ENCODE data around the gene PPP5C. TPM values are rescaled to one million over a fixed set of nuclear protein-coding genes. Genes with fewer than 3 reads are reported as not detected.

Gene PPP5C
- total RNA-seq, 1 experiment from 2014 or later: 79.9 TPM

GRCh38 chr19:46406976-46407375 is 60.1 kb downstream of the PPP5C start:
- CTCF ChIA-PET: no interaction called here
- H3K9me2 ChIP-seq (replicated peaks; ENCODE audit: low read length): no peaks in the 10 kb centered on the region
- no TSS peak for BruUV-seq (replicated peaks)
- no peaks in the 10 kb centered on the region for H3K79me2 ChIP-seq (ENCODE audit: low read length)
- H3K27ac ChIP-seq (ENCODE audit: low read length): no peak overlapping the region
- H3K9me3 ChIP-seq (ENCODE audit: low read length): no peaks in the 10 kb centered on the region
- intact Hi-C loops (cut with micrococcal nuclease): loop anchor here (10.0 kb wide), 1 partner anchor 108 kb away; no protein-coding TSS in a partner anchor
- TF ChIP-seq EZH2phosphoT487 (IDR thresholded peaks at IDR 0.05; ENCODE audit: borderline replicate concordance, low read length): no peak
- TF ChIP-seq CTCF (conservative IDR thresholded peaks at IDR 0.05; ENCODE audit: low read depth, low read length): no peak
- TF ChIP-seq EZH2 (IDR thresholded peaks at IDR 0.05; ENCODE audit: low read length, unreplicated experiment): no peak
- H3K4me1 ChIP-seq (ENCODE audit: insufficient read depth, low read length): 0 out of 2 replicates have a peak, but pooled peaks cover 4% of the 10 kb centered on the region
- no peaks in the 10 kb centered on the region for H3F3A ChIP-seq (ENCODE audit: low read length, unreplicated experiment)
- H3K4me2 ChIP-seq (ENCODE audit: low read length): no peak overlapping the region
- ATAC-seq: no peak
- no peak overlapping the region for H3K9ac ChIP-seq (ENCODE audit: low read length)
- no peak overlapping the region for H3K4me3 ChIP-seq (ENCODE audit: low read length)
- no peak overlapping the region for H2AFZ ChIP-seq (ENCODE audit: low read length)
- H3K36me3 ChIP-seq (ENCODE audit: low read depth, low read length): no peaks in the 10 kb centered on the region
- no peaks in the 10 kb centered on the region for H4K20me1 ChIP-seq (ENCODE audit: low read length)
- POLR2A ChIA-PET (ENCODE audit: unreplicated experiment): no interaction called here
- DNase-seq: no peak
- H3K27me3 ChIP-seq (ENCODE audit: low read length): no peaks in the 10 kb centered on the region

- TF ChIP-seq EZH2phosphoT487 (IDR thresholded peaks at IDR 0.05; ENCODE audit: borderline replicate concordance, low read length): no peak
- TF ChIP-seq CTCF (conservative IDR thresholded peaks at IDR 0.05; ENCODE audit: low read depth, low read length): no peak
- TF ChIP-seq EZH2 (IDR thresholded peaks at IDR 0.05; ENCODE audit: low read length, unreplicated experiment): no peak
- ATAC-seq (no peak), DNase-seq (no peak)
- Histone ChIP-seq H3K27me3 (ENCODE audit: low read length) (no peaks in the 10 kb centered on the region), H3K9me3 (ENCODE audit: low read length) (no peaks in the 10 kb centered on the region), H3K79me2 (ENCODE audit: low read length) (no peaks in the 10 kb centered on the region), H3K4me1 (ENCODE audit: insufficient read depth, low read length) (0 out of 2 replicates have a peak, but pooled peaks cover 4% of the 10 kb centered on the region), H3K27ac (ENCODE audit: low read length) (no peak overlapping the region), H3K4me3 (ENCODE audit: low read length) (no peak overlapping the region), H3K9me2 (replicated peaks; ENCODE audit: low read length) (no peaks in the 10 kb centered on the region), H3K36me3 (ENCODE audit: low read depth, low read length) (no peaks in the 10 kb centered on the region), H3K9ac (ENCODE audit: low read length) (no peak overlapping the region), H2AFZ (ENCODE audit: low read length) (no peak overlapping the region), H3K4me2 (ENCODE audit: low read length) (no peak overlapping the region), H3F3A (ENCODE audit: low read length, unreplicated experiment) (no peaks in the 10 kb centered on the region), H4K20me1 (ENCODE audit: low read length) (no peaks in the 10 kb centered on the region)
- intact Hi-C loops (cut with micrococcal nuclease): loop anchor here (10.0 kb wide), 1 partner anchor 107 kb away; no protein-coding TSS in a partner anchor
- BruUV-seq (replicated peaks): no TSS peak
- POLR2A ChIA-PET (ENCODE audit: unreplicated experiment): no interaction called here
- CTCF ChIA-PET: no interaction called here
Observed at GRCh38 chr19:46407856-46408663, 61.2 kb downstream of the PPP5C start.

GRCh38 chr19:46408664-46409039 is 61.8 kb downstream of the PPP5C start:
- Histone ChIP-seq H3K4me2 (ENCODE audit: low read length) (no peak overlapping the region), H3K9me3 (ENCODE audit: low read length) (no peaks in the 10 kb centered on the region), H2AFZ (ENCODE audit: low read length) (no peak overlapping the region), H3K9me2 (replicated peaks; ENCODE audit: low read length) (no peaks in the 10 kb centered on the region), H3K27ac (ENCODE audit: low read length) (no peak overlapping the region), H3K27me3 (ENCODE audit: low read length) (no peaks in the 10 kb centered on the region), H3K36me3 (ENCODE audit: low read depth, low read length) (no peaks in the 10 kb centered on the region), H3K4me3 (ENCODE audit: low read length) (no peak overlapping the region), H3K9ac (ENCODE audit: low read length) (no peak overlapping the region), H3K4me1 (ENCODE audit: insufficient read depth, low read length) (0 out of 2 replicates have a peak, but pooled peaks cover 4% of the 10 kb centered on the region), H4K20me1 (ENCODE audit: low read length) (no peaks in the 10 kb centered on the region), H3F3A (ENCODE audit: low read length, unreplicated experiment) (no peaks in the 10 kb centered on the region), H3K79me2 (ENCODE audit: low read length) (no peaks in the 10 kb centered on the region)
- no peak for DNase-seq
- intact Hi-C loops (cut with micrococcal nuclease): loop anchor here (10.0 kb wide), 1 partner anchor 106 kb away; no protein-coding TSS in a partner anchor
- ATAC-seq: no peak
- ChIA-PET CTCF (no interaction called here), POLR2A (ENCODE audit: unreplicated experiment) (no interaction called here)
- BruUV-seq (replicated peaks): no TSS peak
- TF ChIP-seq EZH2 (IDR thresholded peaks at IDR 0.05; ENCODE audit: low read length, unreplicated experiment) (no peak), CTCF (conservative IDR thresholded peaks at IDR 0.05; ENCODE audit: low read depth, low read length) (no peak), EZH2phosphoT487 (IDR thresholded peaks at IDR 0.05; ENCODE audit: borderline replicate concordance, low read length) (no peak)

Measured in PC-3 (cell line).